Measurements from ENCODE around the gene GLT6D1.

GRCh38 chr9:135605238-135605781, 34.0 kb downstream of the GLT6D1 start:
- TF ChIP-seq, protein P1, sequence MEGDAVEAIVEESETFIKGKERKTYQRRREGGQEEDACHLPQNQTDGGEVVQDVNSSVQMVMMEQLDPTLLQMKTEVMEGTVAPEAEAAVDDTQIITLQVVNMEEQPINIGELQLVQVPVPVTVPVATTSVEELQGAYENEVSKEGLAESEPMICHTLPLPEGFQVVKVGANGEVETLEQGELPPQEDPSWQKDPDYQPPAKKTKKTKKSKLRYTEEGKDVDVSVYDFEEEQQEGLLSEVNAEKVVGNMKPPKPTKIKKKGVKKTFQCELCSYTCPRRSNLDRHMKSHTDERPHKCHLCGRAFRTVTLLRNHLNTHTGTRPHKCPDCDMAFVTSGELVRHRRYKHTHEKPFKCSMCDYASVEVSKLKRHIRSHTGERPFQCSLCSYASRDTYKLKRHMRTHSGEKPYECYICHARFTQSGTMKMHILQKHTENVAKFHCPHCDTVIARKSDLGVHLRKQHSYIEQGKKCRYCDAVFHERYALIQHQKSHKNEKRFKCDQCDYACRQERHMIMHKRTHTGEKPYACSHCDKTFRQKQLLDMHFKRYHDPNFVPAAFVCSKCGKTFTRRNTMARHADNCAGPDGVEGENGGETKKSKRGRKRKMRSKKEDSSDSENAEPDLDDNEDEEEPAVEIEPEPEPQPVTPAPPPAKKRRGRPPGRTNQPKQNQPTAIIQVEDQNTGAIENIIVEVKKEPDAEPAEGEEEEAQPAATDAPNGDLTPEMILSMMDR (IDR thresholded peaks at IDR 0.05): no peak
- no peak for TF ChIP-seq EP300 (IDR thresholded peaks at IDR 0.05)
- no peak for TF ChIP-seq POLR2A (IDR thresholded peaks at IDR 0.05)
- no peak for TF ChIP-seq POLR2AphosphoS5 (IDR thresholded peaks at IDR 0.05)

Measured in suprapubic skin (tissue), 4 donors.